Mesenchymal stem cell (in vitro differentiated cells and primary cell): ENCODE measurements around the gene RNF11.

ENCODE experiments used
- DNase-seq: peaks from one replicate; pipeline ENCODE4 v3.0.0-alpha.2; 2013
- H2AFZ ChIP-seq: one replicate; pipeline ENCODE4 v1.6.1; 2013; ENCODE audit warnings: low read depth, mild to moderate bottlenecking, control low read depth, inconsistent platforms, low read length, moderate library complexity
- H2AK5ac ChIP-seq: 2 replicates; pipeline ENCODE4 v1.6.1; 2013; ENCODE audit warnings: low read length, moderate library complexity, mild to moderate bottlenecking, inconsistent platforms; ENCODE audit not compliant: severe bottlenecking
- H2BK120ac ChIP-seq: one replicate; pipeline ENCODE4 v1.6.1; 2013; ENCODE audit warnings: low read depth, mild to moderate bottlenecking, inconsistent platforms, low read length, moderate library complexity
- H2BK12ac ChIP-seq, 2 experiments: one replicate each; pipeline ENCODE4 v1.6.1; 2013; ENCODE audit warnings: inconsistent platforms in 2 of 2, low read length in 2 of 2, mild to moderate bottlenecking in 2 of 2, moderate library complexity in 2 of 2, control low read depth in 1 of 2
- H2BK15ac ChIP-seq: one replicate; pipeline ENCODE4 v1.6.1; 2013; ENCODE audit warnings: mild to moderate bottlenecking, low read depth, inconsistent platforms; ENCODE audit not compliant: poor library complexity, severe bottlenecking
- H2BK5ac ChIP-seq: 2 replicates; pipeline ENCODE4 v1.6.1; 2013; ENCODE audit warnings: low read depth, mild to moderate bottlenecking, low read length, control low read depth, inconsistent platforms; ENCODE audit not compliant: poor library complexity, severe bottlenecking
- H3K14ac ChIP-seq, 2 experiments: one replicate each; pipeline ENCODE4 v1.6.1; 2013; ENCODE audit warnings: inconsistent platforms in 2 of 2, low read length in 2 of 2, control low read depth in 1 of 2, mild to moderate bottlenecking in 1 of 2, moderate library complexity in 1 of 2
- H3K18ac ChIP-seq, 2 experiments: one replicate each; pipeline ENCODE4 v1.6.1; 2013; ENCODE audit warnings: inconsistent platforms in 2 of 2, low read length in 2 of 2, control low read depth in 1 of 2, low read depth in 1 of 2, mild to moderate bottlenecking in 1 of 2
- H3K23ac ChIP-seq, 2 experiments: one replicate each; pipeline ENCODE4 v1.6.1; 2013; ENCODE audit warnings: inconsistent platforms in 2 of 2, low read length in 2 of 2, mild to moderate bottlenecking in 2 of 2, moderate library complexity in 2 of 2, control low read depth in 1 of 2
- H3K27ac ChIP-seq: 2 replicates; pipeline ENCODE4 v1.5.1; 2013; ENCODE audit warnings: mild to moderate bottlenecking, moderate library complexity, low read length, control low read depth, inconsistent platforms; ENCODE audit not compliant: poor library complexity, severe bottlenecking
- H3K27me3 ChIP-seq, 2 experiments: 2 replicates each; pipeline versions ENCODE4 v1.6.1 to v1.7.0; 2013; ENCODE audit warnings: low read length in 2 of 2, mild to moderate bottlenecking in 2 of 2, moderate library complexity in 2 of 2, control low read depth in 1 of 2, inconsistent platforms in 1 of 2; ENCODE audit not compliant: control insufficient read depth in 1 of 2, insufficient read depth in 1 of 2
- H3K36me3 ChIP-seq, 2 experiments: 2 replicates each; pipeline versions ENCODE4 v1.6.1 to v1.7.0; 2013; ENCODE audit warnings: low read length in 2 of 2, control low read depth in 1 of 2, inconsistent platforms in 1 of 2, low read depth in 1 of 2, mild to moderate bottlenecking in 1 of 2; ENCODE audit not compliant: insufficient read depth in 2 of 2, control insufficient read depth in 1 of 2
- H3K4ac ChIP-seq, 2 experiments: one replicate each; pipeline ENCODE4 v1.6.1; 2013; ENCODE audit warnings: inconsistent platforms in 2 of 2, low read length in 2 of 2, mild to moderate bottlenecking in 2 of 2, moderate library complexity in 2 of 2, control low read depth in 1 of 2, low read depth in 1 of 2
- H3K4me1 ChIP-seq: 2 replicates; pipeline ENCODE4 v1.6.1; 2013; ENCODE audit warnings: low read depth, low read length, control low read depth; ENCODE audit not compliant: control insufficient read depth, insufficient read depth
- H3K4me2 ChIP-seq: 2 replicates; pipeline ENCODE4 v1.6.1; 2013; ENCODE audit warnings: low read length, mild to moderate bottlenecking, inconsistent platforms; ENCODE audit not compliant: poor library complexity, severe bottlenecking
- H3K4me3 ChIP-seq, 2 experiments: 2 replicates each; pipeline versions ENCODE4 v1.5.1 to v1.7.0; 2013; ENCODE audit warnings: low read length in 2 of 2, mild to moderate bottlenecking in 2 of 2, control low read depth in 1 of 2, low read depth in 1 of 2; ENCODE audit not compliant: insufficient read depth in 1 of 2
- H3K79me1 ChIP-seq: replicated peaks from 2 replicates; pipeline ENCODE4 v1.6.1; 2013; ENCODE audit warnings: mild to moderate bottlenecking, control low read depth, low read length, inconsistent platforms; ENCODE audit not compliant: poor library complexity, severe bottlenecking
- H3K9ac ChIP-seq: 2 replicates; pipeline ENCODE4 v1.7.0; 2013; ENCODE audit warnings: mild to moderate bottlenecking, low read length, moderate library complexity
- H3K9me3 ChIP-seq: 2 replicates; pipeline ENCODE4 v1.7.0; 2013; ENCODE audit warnings: mild to moderate bottlenecking, low read length; ENCODE audit not compliant: control insufficient read depth
- H4K8ac ChIP-seq: one replicate; pipeline ENCODE4 v1.6.1; 2013; ENCODE audit warnings: inconsistent platforms, mild to moderate bottlenecking, low read length, moderate library complexity
- H4K91ac ChIP-seq: one replicate; pipeline ENCODE4 v1.6.1; 2013; ENCODE audit warnings: mild to moderate bottlenecking, low read length, inconsistent platforms
- WGBS: methylation state at CpG from one replicate; pipeline ENCODE4 v1.1.7; 2013; ENCODE audit warnings: mixed read lengths; 5-methylcytosine and 5-hydroxymethylcytosine counted together

The RNF11 gene

DNA sequence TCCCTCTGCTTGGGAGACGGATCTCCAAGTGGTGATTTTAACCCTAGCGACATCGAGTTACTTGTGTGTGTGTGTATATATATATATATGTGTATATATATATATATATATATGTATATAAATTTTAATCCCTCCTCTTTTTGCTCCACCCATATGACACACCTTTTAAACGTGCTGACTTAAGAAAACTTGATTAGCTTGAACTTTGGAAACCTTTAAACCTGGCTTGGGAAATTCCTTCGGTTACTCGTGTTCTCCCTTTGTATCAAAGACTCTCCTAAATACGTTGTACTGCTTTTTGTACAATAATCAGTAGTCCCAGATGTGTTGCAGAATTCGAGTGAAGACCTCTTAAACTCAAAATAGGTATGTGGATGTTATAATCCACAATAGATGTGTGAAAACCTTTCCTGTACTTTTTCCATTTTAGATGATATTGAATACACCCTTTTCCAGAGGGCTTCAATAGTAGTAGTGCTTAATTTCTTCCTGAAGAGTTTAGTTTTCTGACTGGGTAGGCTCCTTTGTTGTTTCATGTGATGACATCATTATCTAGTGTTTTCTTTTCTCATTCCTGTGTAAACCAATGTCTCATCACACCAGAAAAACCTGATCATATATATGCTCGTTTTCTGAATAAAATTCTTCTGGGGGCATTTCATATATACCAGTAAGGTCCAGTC is 1.4 kb downstream of the RNF11 start:
- WGBS = 33% methylated on average over 3 of the region's 9 CpGs
- no peak overlapping the region for H4K91ac ChIP-seq

DNA sequence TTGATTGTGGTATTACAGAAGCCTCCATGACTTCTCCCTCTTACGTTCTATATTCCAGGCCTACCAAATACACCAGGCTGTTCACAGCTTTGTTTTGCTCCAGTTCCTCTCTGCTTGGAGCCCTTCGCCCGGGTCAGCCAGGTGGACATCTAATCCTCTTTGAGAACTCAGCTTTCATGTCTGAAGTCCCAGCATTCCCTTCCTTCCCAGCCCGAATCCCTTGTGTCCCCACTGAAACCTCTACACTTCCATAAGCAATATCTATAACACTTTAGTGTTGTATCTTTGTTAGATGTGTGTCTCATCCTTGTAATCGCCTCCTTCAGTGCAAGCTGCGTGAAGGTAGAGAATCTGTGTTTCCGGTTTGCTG is 1.9 kb downstream of the RNF11 start:
- Histone ChIP-seq H2BK15ac (no peak overlapping the region), H2AK5ac (no peak overlapping the region), H2AFZ (no peak overlapping the region), H3K4me3 (peak overlapping the region; percentile 8 to 100), H3K4me2 (peak overlapping the region; percentile 64), H3K27me3 (no peaks in the 10 kb centered on the region), H2BK5ac (no peak overlapping the region), H3K23ac (no peak overlapping the region), H4K91ac (no peak overlapping the region), H3K9me3 (no peaks in the 10 kb centered on the region), H3K36me3 (peaks cover 0 to 2% of the 10 kb centered on the region in 2 experiments), H2BK120ac (no peak overlapping the region), H3K27ac (peak overlapping the region; percentile 79), H3K79me1 (no peaks in the 10 kb centered on the region), H3K4ac (no peak overlapping the region), H2BK12ac (no peak overlapping the region), H3K14ac (no peak overlapping the region), H3K18ac (no peak overlapping the region), H3K4me1 (peaks cover 13% of the 10 kb centered on the region), H3K9ac (peak overlapping the region; percentile 100), H4K8ac (no peak overlapping the region)
- DNase-seq = peak; percentile 43
- 23% methylated on average over 6 of the region's 7 CpGs for WGBS

More for the DNA sequence above, 1.4 kb downstream of the RNF11 start:
- Histone ChIP-seq H2AK5ac (no peak overlapping the region), H3K4ac (no peak overlapping the region), H2BK15ac (no peak overlapping the region), H4K8ac (no peak overlapping the region), H3K4me2 (peak overlapping the region; percentile 68), H3K9ac (peak overlapping the region; percentile 100), H3K18ac (no peak overlapping the region), H3K36me3 (peaks cover 0 to 2% of the 10 kb centered on the region in 2 experiments), H3K14ac (no peak overlapping the region), H2BK5ac (no peak overlapping the region), H3K9me3 (no peaks in the 10 kb centered on the region), H3K79me1 (no peaks in the 10 kb centered on the region), H3K27me3 (no peaks in the 10 kb centered on the region), H3K27ac (peak overlapping the region; percentile 92), H3K4me3 (peak overlapping the region; percentile 99 to 100), H2BK12ac (no peak overlapping the region), H2AFZ (no peak overlapping the region), H2BK120ac (no peak overlapping the region), H3K23ac (no peak overlapping the region), H3K4me1 (peaks cover 12% of the 10 kb centered on the region)
- DNase-seq = peak; percentile 56

DNA sequence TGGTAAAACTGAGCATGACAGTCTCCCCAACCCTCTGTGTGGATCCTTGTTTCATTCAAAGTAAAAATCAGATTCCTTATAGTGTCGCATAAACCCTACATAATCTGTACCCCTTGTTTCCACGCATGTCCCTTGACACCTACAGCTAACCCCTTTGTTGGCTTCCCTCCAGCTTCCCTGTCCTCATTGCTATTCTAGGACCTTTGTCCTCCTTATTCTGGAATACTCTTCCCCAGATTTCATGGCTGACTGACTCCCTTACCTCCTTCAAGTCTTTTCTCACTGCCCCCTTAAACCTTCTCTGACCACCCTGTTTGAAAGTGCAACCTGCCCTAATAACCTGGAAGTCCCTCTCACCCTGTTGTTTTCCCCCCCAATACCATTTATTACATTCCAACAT is 4.0 kb downstream of the RNF11 start:
- H3K9ac ChIP-seq = no peak overlapping the region
- H4K91ac ChIP-seq = no peak overlapping the region
- H3K79me1 ChIP-seq = no peaks in the 10 kb centered on the region
- 93% methylated on average over 2 of the region's 2 CpGs for WGBS
- no peak overlapping the region for H3K18ac ChIP-seq
- no peak overlapping the region for H3K4ac ChIP-seq
- no peak overlapping the region for H2BK120ac ChIP-seq
- no peaks in the 10 kb centered on the region for H3K9me3 ChIP-seq
- peaks cover 0 to 2% of the 10 kb centered on the region in 2 experiments for H3K36me3 ChIP-seq
- H2BK5ac ChIP-seq = no peak overlapping the region
- H2BK12ac ChIP-seq = no peak overlapping the region
- H4K8ac ChIP-seq = no peak overlapping the region
- no peak overlapping the region for H3K14ac ChIP-seq
- H3K4me3 ChIP-seq = no peak overlapping the region
- DNase-seq = no peak
- H3K4me1 ChIP-seq = peaks cover 9% of the 10 kb centered on the region
- H3K23ac ChIP-seq = no peak overlapping the region
- no peak overlapping the region for H3K27ac ChIP-seq
- H3K4me2 ChIP-seq = no peak overlapping the region
- no peak overlapping the region for H2AK5ac ChIP-seq
- H2AFZ ChIP-seq = no peak overlapping the region
- H2BK15ac ChIP-seq = no peak overlapping the region
- H3K27me3 ChIP-seq = no peaks in the 10 kb centered on the region

GRCh38 chr1:51241119-51241518 is 5.0 kb downstream of the RNF11 start:
- no peak overlapping the region for H3K23ac ChIP-seq
- WGBS = no CpG with 5 or more reads among the region's 1 CpG
- H3K27me3 ChIP-seq = no peaks in the 10 kb centered on the region
- no peak for DNase-seq
- H3K27ac ChIP-seq = no peak overlapping the region
- H2BK120ac ChIP-seq = no peak overlapping the region
- H3K4me1 ChIP-seq = peaks cover 8% of the 10 kb centered on the region
- no peak overlapping the region for H3K4ac ChIP-seq
- no peak overlapping the region for H2AFZ ChIP-seq
- no peak overlapping the region for H3K18ac ChIP-seq
- H3K4me3 ChIP-seq = no peak overlapping the region
- H3K14ac ChIP-seq = no peak overlapping the region
- peaks cover 0 to 2% of the 10 kb centered on the region in 2 experiments for H3K36me3 ChIP-seq
- no peak overlapping the region for H2AK5ac ChIP-seq
- no peak overlapping the region for H3K4me2 ChIP-seq
- no peaks in the 10 kb centered on the region for H3K9me3 ChIP-seq
- H4K8ac ChIP-seq = no peak overlapping the region
- H4K91ac ChIP-seq = no peak overlapping the region
- H2BK15ac ChIP-seq = no peak overlapping the region
- H3K9ac ChIP-seq = no peak overlapping the region
- H2BK12ac ChIP-seq = no peak overlapping the region
- H2BK5ac ChIP-seq = no peak overlapping the region
- no peaks in the 10 kb centered on the region for H3K79me1 ChIP-seq
